Esophagus (tissue), 2 donors: Measurements from ENCODE around the gene FXYD5. TPM values are rescaled to one million over a fixed set of nuclear protein-coding genes. Genes with fewer than 3 reads are reported as not detected.
"Not testable (repeated sequence)": the region's sequence is repeated elsewhere in the genome, so short reads cannot be mapped to it uniquely, and the experiment has no call there.

ENCODE experiments used
- H3K27ac ChIP-seq, 2 donors: one replicate each; pipeline ENCODE4 v1.5.1; 2013; ENCODE audit warnings: low read depth in 2 of 2, mild to moderate bottlenecking in 2 of 2, inconsistent platforms in 1 of 2, low read length in 1 of 2, moderate library complexity in 1 of 2
- H3K27me3 ChIP-seq, 2 donors: one replicate each; pipeline ENCODE4 v1.6.1; 2013; ENCODE audit warnings: low read length in 2 of 2, control low read depth in 1 of 2, mild to moderate bottlenecking in 1 of 2; ENCODE audit not compliant: insufficient read depth in 2 of 2, control insufficient read depth in 1 of 2
- H3K36me3 ChIP-seq, 2 donors: one replicate each; pipeline ENCODE4 v1.6.1; 2013; ENCODE audit warnings: low read length in 1 of 2; ENCODE audit not compliant: control insufficient read depth in 2 of 2, insufficient read depth in 2 of 2
- H3K4me1 ChIP-seq, 2 donors: one replicate each; pipeline ENCODE4 v1.6.1; 2013; ENCODE audit warnings: low read length in 1 of 2; ENCODE audit not compliant: control insufficient read depth in 2 of 2, insufficient read depth in 2 of 2
- H3K4me3 ChIP-seq, 2 donors: one replicate each; pipeline ENCODE4 v1.5.1; 2013; ENCODE audit warnings: low read length in 2 of 2, mild to moderate bottlenecking in 2 of 2, low read depth in 1 of 2, moderate library complexity in 1 of 2
- H3K9me3 ChIP-seq, 2 donors: one replicate each; pipeline ENCODE4 v1.6.1; 2013; ENCODE audit warnings: mild to moderate bottlenecking in 2 of 2, low read depth in 1 of 2, low read length in 1 of 2, moderate library complexity in 1 of 2; ENCODE audit not compliant: control insufficient read depth in 2 of 2, insufficient read depth in 1 of 2
- WGBS, 2 donors: extraction: QIAGEN DNeasy Blood & Tissue Kit; methylation state at CpG; one replicate each; pipeline ENCODE4 v1.1.7; 2013; 5-methylcytosine and 5-hydroxymethylcytosine counted together
- polyA plus RNA-seq, 2 donors: library from polyadenylated mRNA; stranded (reverse); fragments of 200-250 nt; gene quantifications; one replicate each; pipeline ENCODE4 v1.2.3, GENCODE V29; 2013
- donor health status: healthy with polysubstance abuse.
- donor health status: Bipolar disorder and iron deficiency.

Gene FXYD5
- polyA plus RNA-seq, 2 donors = 33.5 to 94.9 TPM

DNA sequence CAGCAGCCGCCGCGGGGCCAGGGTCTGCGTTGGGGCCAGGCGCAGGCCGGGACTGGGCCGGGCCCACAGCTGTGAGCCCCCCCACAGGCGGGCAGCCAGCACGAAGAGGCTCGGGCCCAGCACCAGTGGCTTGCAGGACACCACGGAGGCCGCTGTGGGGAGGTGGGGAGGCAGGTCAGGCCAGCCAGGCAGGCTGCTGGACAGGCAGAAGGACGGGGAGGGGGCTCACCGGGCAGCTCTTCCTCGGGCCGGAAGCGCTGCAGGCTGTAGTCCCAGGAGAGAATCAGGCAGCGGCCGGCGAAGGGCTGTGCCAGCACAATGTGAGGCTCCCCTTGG is 27.9 kb upstream of the FXYD5 start:
- Histone ChIP-seq H3K4me3 (no peak overlapping the region), H3K4me1 (peaks cover 5 to 40% of the 10 kb centered on the region in 2 donors), H3K36me3 (no peaks in the 10 kb centered on the region), H3K27me3 (no peaks in the 10 kb centered on the region), H3K9me3 (no peaks in the 10 kb centered on the region), H3K27ac (peak overlapping the region in 1 of 2 donors; percentile 12)
- WGBS, 2 donors = 51% methylated on average over 17 to 20 of the region's 20 CpGs

DNA sequence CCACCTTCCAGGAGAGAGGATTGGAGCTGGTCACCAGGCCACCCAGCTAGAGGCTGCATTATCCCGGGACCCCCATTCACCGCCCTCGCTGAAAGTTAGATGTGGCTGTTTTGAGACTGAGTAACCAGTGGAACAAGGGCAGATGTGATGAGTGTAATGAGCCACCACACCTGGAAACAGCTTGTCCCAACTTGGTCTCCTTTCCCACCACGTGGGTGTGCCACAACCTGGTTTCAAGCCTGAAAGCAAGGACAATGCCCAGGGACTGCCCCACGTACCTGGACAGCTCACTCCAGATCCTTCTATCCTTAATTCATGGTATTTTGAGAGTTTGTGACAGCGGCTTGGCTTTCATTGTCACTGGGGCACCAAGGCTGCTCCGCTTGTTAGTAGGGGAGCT is 26.7 kb upstream of the FXYD5 start:
- Histone ChIP-seq H3K27me3 (no peaks in the 10 kb centered on the region), H3K9me3 (no peaks in the 10 kb centered on the region), H3K4me1 (peaks cover 5 to 34% of the 10 kb centered on the region in 2 donors), H3K4me3 (no peak overlapping the region), H3K36me3 (no peaks in the 10 kb centered on the region), H3K27ac (peak overlapping the region; percentile 33 to 60)
- WGBS, 2 donors = 50 to 71% methylated on average over 7 of the region's 7 CpGs

DNA sequence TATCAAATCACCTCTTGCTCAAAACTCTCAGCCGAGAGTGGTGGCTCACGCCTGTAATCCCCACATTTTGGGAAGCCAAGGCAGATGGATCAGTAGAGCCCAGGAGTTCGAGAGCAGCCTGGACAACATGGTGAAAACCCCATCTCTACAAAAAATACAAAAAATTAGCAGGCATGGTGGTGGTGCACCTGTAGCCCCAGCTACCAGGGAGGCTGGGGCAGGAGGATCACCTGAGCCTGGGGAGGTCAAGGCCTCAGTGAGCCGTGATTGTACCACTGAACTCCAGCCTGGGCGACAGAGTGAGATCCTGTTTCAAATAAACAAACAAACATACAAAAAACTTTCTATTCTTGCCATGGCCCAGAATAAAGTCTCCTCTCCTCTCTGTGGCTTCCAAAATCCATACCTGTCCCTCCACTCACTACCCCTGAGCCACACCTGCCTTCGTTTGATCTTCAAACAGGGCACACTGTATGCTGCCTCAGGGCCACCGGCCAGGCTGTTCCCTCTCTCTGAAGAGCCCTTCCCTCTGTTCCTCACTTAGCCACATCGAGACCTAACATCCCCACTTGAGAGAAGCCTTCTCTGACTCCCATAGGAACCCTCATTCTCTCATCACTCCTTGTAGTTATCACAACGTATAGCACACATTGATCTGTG is 26.0 kb upstream of the FXYD5 start:
- Histone ChIP-seq H3K4me3 (no peak overlapping the region), H3K36me3 (no peaks in the 10 kb centered on the region), H3K9me3 (no peaks in the 10 kb centered on the region), H3K4me1 (peaks cover 5 to 30% of the 10 kb centered on the region in 2 donors), H3K27ac (no peak overlapping the region), H3K27me3 (no peaks in the 10 kb centered on the region)
- 83 to 92% methylated on average over 9 of the region's 9 CpGs for WGBS, 2 donors

DNA sequence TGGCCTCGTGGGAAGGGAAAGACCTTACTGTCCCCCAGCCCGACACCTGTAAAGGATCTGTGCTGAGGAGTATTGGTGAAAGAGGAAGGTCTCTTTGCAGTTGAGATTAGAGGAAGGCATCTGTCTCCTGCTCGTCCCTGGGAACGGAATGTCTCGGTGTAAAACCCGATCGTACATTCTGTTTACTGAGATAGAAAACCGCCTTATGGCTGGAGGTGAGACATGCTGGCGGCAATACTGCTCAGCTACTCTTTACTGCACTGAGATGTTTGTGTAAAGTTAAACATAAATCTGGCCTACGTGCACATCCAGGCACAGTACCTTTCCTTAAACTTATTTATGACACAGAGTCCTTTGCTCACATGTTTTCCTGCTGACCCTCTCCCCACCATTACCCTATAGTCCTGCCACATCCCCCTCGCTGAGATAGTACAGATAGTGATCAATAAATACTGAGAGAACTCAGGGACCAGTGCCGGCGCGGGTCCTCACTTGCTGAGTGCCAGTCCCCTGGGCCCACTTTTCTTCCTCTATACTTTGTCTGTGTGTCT is 24.7 kb upstream of the FXYD5 start:
- 62 to 73% methylated on average over 14 of the region's 14 CpGs for WGBS, 2 donors
- not testable (repeated sequence) for H3K27me3 ChIP-seq, H3K4me3 ChIP-seq, H3K9me3 ChIP-seq, H3K27ac ChIP-seq, H3K36me3 ChIP-seq
- peaks cover 5 to 21% of the 10 kb centered on the region in 2 donors for H3K4me1 ChIP-seq

DNA sequence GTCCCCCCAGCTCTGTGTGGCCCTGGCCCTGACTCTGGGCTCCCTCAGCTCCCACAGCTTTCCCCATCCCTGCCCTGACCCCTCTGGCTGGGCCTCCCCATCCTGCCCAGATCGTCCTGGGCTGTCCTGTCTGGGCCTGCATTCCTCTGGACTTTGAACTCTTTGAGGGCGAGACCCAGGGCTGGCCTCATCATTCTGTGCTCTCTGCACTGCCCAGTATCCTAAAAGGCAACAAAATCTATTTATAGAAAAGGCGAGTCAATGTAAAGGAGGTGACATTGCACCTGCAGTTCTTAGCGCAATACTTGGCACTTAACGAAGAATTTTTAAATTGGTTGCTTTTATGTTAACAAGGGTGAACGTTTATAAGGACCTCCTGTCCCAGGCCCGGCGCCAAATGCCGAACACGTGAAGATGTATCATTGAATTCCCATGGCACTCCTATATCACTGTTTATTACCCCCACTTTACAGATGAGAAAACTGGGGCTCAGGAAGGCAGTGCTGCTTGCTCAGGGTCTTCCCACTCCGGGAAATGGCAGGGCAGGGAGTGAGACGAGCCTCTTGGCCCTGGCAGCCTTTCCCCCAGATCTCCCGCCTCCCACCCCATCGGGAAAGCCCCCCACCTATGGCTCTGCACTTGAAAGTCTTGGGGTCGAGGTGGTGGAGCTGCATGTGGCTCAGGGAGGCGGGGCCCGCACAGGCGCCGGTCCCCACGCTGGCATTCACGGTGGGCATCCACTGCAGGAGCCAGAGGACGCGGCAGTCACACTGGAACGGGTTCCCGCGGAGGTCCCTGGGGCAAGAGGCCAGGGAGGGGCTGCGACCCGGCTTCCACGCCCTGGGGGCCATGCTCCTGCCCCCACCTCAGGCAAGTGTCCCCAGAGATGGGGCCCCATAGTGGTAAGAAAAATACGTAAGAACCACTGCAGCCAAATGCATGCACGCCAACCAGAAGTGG is 23.5 kb upstream of the FXYD5 start:
- Histone ChIP-seq H3K27ac (no peak overlapping the region), H3K4me3 (no peak overlapping the region), H3K9me3 (no peaks in the 10 kb centered on the region), H3K36me3 (no peaks in the 10 kb centered on the region), H3K27me3 (no peaks in the 10 kb centered on the region), H3K4me1 (peaks cover 0 to 10% of the 10 kb centered on the region in 2 donors)
- 72 to 81% methylated on average over 31 of the region's 31 CpGs for WGBS, 2 donors

DNA sequence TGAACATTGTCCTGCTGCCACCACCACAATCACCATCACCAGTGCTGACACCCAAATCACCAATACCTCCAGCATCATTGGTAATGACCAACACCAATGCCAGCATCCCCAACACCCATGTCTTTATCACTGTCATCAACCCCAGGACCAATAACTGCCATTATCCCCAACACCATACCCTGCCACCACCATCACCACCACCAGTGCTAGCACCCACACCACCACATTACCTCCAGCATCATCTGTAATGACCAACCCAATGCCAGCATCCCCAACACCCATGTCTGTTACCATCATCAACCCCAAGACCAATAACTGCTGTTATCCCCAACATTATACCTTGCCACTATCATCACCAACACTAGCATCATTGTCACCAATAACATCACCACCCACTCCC is 22.3 kb upstream of the FXYD5 start:
- no peak overlapping the region for H3K27ac ChIP-seq
- peaks cover 0 to 6% of the 10 kb centered on the region in 2 donors for H3K4me1 ChIP-seq
- no peaks in the 10 kb centered on the region for H3K36me3 ChIP-seq
- H3K9me3 ChIP-seq = no peaks in the 10 kb centered on the region
- H3K27me3 ChIP-seq = no peaks in the 10 kb centered on the region
- H3K4me3 ChIP-seq = no peak overlapping the region

DNA sequence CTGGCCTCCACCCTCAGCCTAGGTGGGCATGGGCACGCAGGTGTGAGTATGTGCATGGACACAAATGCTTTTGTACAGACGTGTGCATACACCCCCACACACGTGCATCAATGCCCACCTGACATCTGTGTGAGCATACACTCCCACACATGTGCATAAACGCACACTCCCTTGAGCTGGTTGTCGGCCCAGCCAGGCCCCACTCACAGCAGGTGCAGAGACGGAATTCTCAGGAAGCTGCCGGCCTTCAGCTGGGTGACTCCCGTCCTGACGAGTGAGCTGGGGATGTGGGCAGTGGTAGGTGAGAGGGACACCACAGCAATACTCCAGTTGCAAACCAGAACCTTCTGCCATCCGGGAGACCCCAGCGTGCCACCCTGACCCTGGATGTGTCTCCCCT is 20.7 kb upstream of the FXYD5 start:
- Histone ChIP-seq H3K4me3 (no peak overlapping the region), H3K4me1 (peaks cover 0 to 2% of the 10 kb centered on the region in 2 donors), H3K27me3 (no peaks in the 10 kb centered on the region), H3K9me3 (no peaks in the 10 kb centered on the region), H3K27ac (no peak overlapping the region), H3K36me3 (no peaks in the 10 kb centered on the region)
- 72 to 77% methylated on average over 11 of the region's 11 CpGs for WGBS, 2 donors

DNA sequence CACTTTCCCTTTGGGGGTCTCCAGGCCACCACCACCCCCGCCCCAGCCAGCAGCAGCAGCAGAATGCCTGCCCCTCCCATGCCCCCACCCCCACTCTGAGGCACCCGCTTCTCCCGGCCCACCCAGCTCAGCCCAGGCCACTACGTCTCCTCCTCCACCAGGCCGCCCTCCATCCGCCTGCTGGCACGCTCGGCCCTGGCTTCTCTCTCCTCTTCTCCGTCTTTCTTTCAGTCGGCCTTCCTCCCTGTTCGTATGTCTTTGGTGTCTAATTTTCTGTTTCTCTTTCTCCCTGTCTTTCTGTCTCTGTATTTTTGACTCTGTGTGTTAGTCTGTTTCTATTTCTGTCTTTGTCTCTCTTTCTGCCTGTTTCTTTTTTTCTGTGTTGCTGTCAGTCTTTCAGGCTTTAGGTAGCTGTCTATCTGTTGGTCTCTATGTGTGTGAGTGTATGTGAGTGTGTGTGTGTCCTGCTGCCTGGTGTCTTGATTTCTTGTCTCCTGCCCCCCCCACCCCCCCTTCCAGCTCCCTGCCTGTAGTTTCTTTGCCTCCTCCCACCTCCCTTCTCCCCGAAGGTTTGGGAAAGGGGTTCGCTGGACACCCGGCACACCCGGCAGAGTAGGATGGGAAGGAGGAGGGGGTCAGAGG is 19.8 kb upstream of the FXYD5 start, which contains the start of gene LGI4:
Gene LGI4, minus strand, starts transcription at position 459 of the 642 bp plus-strand sequence. Its CDS starts 379 bp downstream, at position 80.
- 63 to 68% methylated on average over 15 of the region's 15 CpGs for WGBS, 2 donors
- H3K27me3 ChIP-seq = no peaks in the 10 kb centered on the region
- peaks cover 0 to 2% of the 10 kb centered on the region in 2 donors for H3K4me1 ChIP-seq
- no peaks in the 10 kb centered on the region for H3K36me3 ChIP-seq
- H3K9me3 ChIP-seq = no peaks in the 10 kb centered on the region
- peak within 1 kb of the TSS in 1 of 2 donors; percentile 43 for H3K27ac ChIP-seq
- H3K4me3 ChIP-seq = no peak within 1 kb of the TSS

DNA sequence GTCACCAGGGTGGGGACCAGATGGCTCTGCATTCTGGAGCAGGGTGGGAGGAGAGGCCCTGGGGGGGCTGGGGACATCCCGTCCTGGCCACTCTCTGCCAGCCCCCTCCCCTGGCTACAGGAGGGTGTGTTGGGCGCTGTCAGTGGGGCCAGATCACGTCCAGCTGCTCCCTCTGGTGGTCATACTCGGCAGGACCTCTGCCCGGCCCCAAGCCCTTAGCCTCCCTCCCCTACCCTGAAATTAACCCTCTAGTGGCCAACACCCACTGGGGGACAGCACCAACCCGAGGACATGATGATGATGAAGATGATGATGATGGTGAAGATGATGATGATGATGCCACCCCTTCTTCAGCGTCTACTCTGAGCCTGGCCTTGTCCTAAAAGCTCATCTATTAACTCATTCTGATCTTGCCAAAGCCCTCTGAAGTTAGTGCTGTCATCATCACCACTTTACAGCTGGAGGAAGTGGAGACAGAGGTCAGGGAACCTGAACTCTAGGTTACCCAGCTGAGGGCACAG is 19.1 kb upstream of the FXYD5 start:
- Histone ChIP-seq H3K27me3 (no peaks in the 10 kb centered on the region), H3K9me3 (no peaks in the 10 kb centered on the region), H3K4me3 (no peak overlapping the region), H3K36me3 (no peaks in the 10 kb centered on the region), H3K27ac (peak overlapping the region in 1 of 2 donors; percentile 43), H3K4me1 (peaks cover 0 to 2% of the 10 kb centered on the region in 2 donors)
- 1% methylated on average over 7 of the region's 7 CpGs for WGBS, 2 donors
